H1 (cell line): ENCODE data around the gene MCC.

ENCODE experiments used
- CEBPB ChIP-seq: IDR thresholded peaks from 2 replicates; pipeline ENCODE4 v1.6.1; 2012; ENCODE audit warnings: low read depth, low read length
- JUN ChIP-seq: IDR thresholded peaks from 2 replicates; pipeline ENCODE4 v1.6.1; 2011; ENCODE audit warnings: low read depth, mild to moderate bottlenecking, improper control_type of control experiment, low read length
- POLR2AphosphoS5 ChIP-seq: IDR thresholded peaks from 2 replicates; pipeline ENCODE4 v1.6.1; 2011; ENCODE audit warnings: low read depth, low read length
- ZNF274 ChIP-seq: IDR thresholded peaks from 2 replicates; pipeline ENCODE4 v1.7.0; 2012; ENCODE audit warnings: low read length, borderline replicate concordance; ENCODE audit errors: extremely low read depth

GRCh38 chr5:113502073-113502472, 13.8 kb upstream of the MCC start:
- no peak for TF ChIP-seq JUN
- no peak for TF ChIP-seq ZNF274
- TF ChIP-seq POLR2AphosphoS5, result no peak
- no peak for TF ChIP-seq CEBPB
